Breast epithelium (tissue), 3 donors: ENCODE data around the gene CNST.
A peak's percentile ranks its signal among the peaks of the same experiment; 100 is the strongest.

ENCODE experiments used
- POLR2A ChIP-seq: fragments of 450-650 bp; IDR thresholded peaks from one replicate; pipeline ENCODE4 v1.6.1; 2016; ENCODE audit warnings: antibody characterized with exemption, mild to moderate bottlenecking, moderate library complexity
- TF ChIP-seq, protein P1 (sequence below), 3 donors: fragments of 450-650 bp; IDR thresholded peaks; one replicate each; pipeline ENCODE4 v1.5.1; 2016 to 2017; ENCODE audit warnings: antibody characterized with exemption in 3 of 3, mild to moderate bottlenecking in 3 of 3, moderate library complexity in 3 of 3

DNA sequence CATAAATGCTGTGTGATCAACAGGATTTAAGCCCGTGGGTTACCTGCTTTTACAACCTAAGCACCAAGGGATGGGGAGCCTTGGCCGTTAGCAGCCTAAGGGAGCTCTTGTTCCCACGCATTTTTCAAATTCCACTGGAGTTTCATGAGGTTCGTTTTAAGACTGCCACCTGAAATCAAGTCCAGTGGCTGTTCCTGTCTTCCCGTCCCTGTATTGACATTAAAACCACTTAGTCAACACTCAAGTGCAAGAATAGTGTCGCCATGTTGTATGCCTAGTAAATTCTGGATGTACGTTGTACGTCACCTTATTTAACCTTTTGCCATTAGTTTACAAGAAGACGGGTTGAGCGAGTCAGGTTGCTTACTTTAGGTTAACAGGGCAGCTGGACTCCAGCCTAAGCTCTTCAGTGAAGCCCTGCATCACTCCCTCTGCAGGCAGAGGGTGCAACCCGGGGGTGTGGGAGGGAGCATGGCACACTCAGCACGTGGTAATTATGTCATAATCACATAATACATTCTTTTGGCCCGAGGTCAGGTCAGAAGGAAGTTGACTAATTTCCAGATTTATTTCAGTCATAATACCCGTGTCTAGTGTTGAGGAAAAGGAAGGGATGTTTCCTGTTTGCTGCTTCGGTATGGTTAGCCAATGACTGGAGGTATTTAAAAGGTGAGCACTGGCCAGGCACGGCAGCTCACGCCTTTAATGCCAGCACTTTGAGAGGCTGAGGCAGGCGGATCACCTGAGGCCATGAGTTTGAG, 42.5 kb downstream of the CNST start:
- TF ChIP-seq, protein P1, sequence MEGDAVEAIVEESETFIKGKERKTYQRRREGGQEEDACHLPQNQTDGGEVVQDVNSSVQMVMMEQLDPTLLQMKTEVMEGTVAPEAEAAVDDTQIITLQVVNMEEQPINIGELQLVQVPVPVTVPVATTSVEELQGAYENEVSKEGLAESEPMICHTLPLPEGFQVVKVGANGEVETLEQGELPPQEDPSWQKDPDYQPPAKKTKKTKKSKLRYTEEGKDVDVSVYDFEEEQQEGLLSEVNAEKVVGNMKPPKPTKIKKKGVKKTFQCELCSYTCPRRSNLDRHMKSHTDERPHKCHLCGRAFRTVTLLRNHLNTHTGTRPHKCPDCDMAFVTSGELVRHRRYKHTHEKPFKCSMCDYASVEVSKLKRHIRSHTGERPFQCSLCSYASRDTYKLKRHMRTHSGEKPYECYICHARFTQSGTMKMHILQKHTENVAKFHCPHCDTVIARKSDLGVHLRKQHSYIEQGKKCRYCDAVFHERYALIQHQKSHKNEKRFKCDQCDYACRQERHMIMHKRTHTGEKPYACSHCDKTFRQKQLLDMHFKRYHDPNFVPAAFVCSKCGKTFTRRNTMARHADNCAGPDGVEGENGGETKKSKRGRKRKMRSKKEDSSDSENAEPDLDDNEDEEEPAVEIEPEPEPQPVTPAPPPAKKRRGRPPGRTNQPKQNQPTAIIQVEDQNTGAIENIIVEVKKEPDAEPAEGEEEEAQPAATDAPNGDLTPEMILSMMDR (IDR thresholded peaks at IDR 0.05), result peak in 1 of 3 donors; percentile 13
- no peak for TF ChIP-seq POLR2A
